HG02588 (cell line): ENCODE results near the gene CIC.

Experiments
- ATAC-seq: cut with Tn5 transposase; IDR thresholded peaks from one replicate; pipeline ENCODE4 v1.9.1; 2021; ENCODE audit warnings: mild to moderate bottlenecking, moderate library complexity; ENCODE audit not compliant: unreplicated experiment

Gene CIC

GRCh38 chr19:42275103-42275502 is 6.1 kb downstream of the CIC start:
- ATAC-seq, result no peak

GRCh38 chr19:42275517-42275916 is 6.5 kb downstream of the CIC start:
- no peak for ATAC-seq

- no peak for ATAC-seq
Measured at GRCh38 chr19:42276284-42276683, 7.2 kb downstream of the CIC start.

- ATAC-seq, result no peak
Measured at GRCh38 chr19:42276821-42277220, 7.8 kb downstream of the CIC start.

GRCh38 chr19:42277821-42278451 is 8.9 kb downstream of the CIC start:
- ATAC-seq, result no peak

- no peak for ATAC-seq
Measured at GRCh38 chr19:42278452-42279154, 9.6 kb downstream of the CIC start.

GRCh38 chr19:42279155-42279901 is 10.3 kb downstream of the CIC start:
- no peak for ATAC-seq

GRCh38 chr19:42279902-42280814 is 11.1 kb downstream of the CIC start:
- no peak for ATAC-seq

GRCh38 chr19:42280815-42281145 is 11.7 kb downstream of the CIC start:
- ATAC-seq, result no peak

GRCh38 chr19:42281146-42281826 is 12.2 kb downstream of the CIC start:
- no peak for ATAC-seq

- no peak for ATAC-seq
Measured at GRCh38 chr19:42281827-42282762, 13.0 kb downstream of the CIC start.

GRCh38 chr19:42282819-42283187 is 13.8 kb downstream of the CIC start:
- ATAC-seq, result no peak

GRCh38 chr19:42283188-42284065 is 14.4 kb downstream of the CIC start:
- peak; percentile 43 for ATAC-seq

- peak; percentile 32 for ATAC-seq
Measured at GRCh38 chr19:42284066-42284501, 15.0 kb downstream of the CIC start.

GRCh38 chr19:42284591-42285341 is 15.7 kb downstream of the CIC start:
- ATAC-seq, result no peak

- no peak for ATAC-seq
Measured at GRCh38 chr19:42285541-42285941, 16.5 kb downstream of the CIC start.

- ATAC-seq, result no peak
Measured at GRCh38 chr19:42285988-42286348, 16.9 kb downstream of the CIC start.
